ENCODE data around the gene WDR37.

DNA sequence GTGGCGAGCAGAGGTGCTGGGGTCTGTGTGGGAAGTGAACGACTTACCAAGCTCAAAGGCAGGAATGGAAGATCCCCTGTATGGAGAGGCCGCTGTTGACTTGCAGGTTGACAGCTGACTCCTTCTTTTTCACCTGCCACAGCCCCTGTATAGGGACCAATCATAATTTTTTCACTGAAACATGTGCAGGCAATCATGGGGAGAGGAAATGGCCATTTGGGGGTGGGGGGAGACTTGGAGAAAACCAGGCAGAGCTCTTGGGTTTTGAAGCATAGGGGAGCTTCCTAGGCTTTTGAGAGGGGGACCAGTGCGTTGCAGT is 101.4 kb downstream of the WDR37 start:
- no peak for TF ChIP-seq CTCF (IDR thresholded peaks at IDR 0.05)
- TF ChIP-seq ZFX (IDR thresholded peaks at IDR 0.05; ENCODE audit: borderline replicate concordance): no peak
